Measurements from ENCODE around the gene UCN3.
A peak's percentile ranks its signal among the peaks of the same experiment; 100 is the strongest.
"Not testable (repeated sequence)": the region's sequence is repeated elsewhere in the genome, so short reads cannot be mapped to it uniquely, and the experiment has no call there.

The UCN3 gene

DNA sequence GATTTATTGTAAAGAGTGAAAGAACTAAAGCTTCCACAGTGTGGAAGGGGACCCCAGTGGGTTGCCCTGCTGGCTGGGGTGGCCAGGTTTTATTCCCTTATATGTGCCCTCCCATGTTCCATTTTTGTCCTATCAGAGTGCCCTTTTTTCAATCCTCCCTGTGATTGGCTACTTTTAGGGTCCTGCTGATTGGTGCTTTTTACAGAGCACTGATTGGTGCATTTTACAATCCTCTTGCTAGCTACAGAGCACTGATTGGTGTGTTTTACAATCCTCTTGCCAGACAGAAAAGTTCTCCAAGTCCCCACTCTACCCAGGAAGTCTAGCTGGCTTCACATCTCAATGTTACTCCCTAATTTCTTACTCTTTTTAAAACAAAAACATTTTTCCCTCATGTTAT is 46.0 kb downstream of the UCN3 start:
- not testable (repeated sequence) for DNase-seq

DNA sequence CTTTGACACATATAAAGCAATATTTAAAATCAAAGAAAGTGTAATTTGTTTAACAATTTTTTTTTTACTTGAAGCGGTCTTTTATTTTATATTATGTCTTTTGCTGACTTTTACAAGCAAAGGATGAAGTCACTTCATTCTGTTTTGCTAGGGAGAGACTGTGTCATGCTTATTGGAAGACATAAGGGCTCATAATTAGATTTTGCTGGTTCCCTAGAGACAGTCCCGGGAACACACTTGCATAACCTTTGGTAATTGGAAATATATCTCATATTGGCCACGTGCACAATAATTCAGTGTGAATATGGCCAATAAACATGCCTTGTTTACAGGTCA is 47.1 kb downstream of the UCN3 start:
- no peak for DNase-seq

DNA sequence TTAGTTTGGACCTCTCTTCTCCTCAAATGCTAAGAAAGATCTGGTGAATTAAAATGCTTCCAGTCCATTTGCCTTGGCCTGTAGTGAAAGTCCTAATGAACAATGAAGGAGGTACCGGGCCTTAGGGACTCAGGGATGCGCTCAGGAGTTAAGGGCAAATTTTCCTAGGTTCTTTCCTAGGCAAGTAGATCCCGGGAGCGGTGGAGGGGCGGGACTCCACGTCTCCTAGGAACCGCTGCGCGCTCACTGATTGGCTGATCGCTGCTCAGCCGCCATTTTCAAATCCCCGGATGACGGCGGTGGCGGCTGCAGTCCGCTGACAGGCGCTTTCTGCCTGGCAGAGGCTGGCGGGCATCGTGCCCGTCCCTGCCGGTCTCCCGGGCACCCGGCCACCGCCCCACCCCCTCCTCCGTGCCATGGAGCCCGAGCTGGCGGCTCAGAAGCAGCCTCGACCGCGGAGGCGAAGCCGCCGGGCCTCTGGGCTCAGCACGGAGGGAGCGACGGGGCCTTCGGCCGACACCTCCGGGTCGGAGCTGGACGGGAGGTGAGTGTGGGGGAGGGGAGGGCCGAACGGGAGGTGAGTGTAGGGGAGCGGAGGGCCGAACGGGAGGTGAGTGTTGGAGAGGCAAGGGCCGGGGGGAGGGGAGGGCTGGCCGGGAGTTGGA is 47.6 kb downstream of the UCN3 start, which contains the start of gene NET1:
TSS of gene NET1 (plus strand) at position 281 of the 665 bp plus-strand sequence. CDS start at position 417, 136 bp downstream.
- DNase-seq = peak; percentile 86

DNA sequence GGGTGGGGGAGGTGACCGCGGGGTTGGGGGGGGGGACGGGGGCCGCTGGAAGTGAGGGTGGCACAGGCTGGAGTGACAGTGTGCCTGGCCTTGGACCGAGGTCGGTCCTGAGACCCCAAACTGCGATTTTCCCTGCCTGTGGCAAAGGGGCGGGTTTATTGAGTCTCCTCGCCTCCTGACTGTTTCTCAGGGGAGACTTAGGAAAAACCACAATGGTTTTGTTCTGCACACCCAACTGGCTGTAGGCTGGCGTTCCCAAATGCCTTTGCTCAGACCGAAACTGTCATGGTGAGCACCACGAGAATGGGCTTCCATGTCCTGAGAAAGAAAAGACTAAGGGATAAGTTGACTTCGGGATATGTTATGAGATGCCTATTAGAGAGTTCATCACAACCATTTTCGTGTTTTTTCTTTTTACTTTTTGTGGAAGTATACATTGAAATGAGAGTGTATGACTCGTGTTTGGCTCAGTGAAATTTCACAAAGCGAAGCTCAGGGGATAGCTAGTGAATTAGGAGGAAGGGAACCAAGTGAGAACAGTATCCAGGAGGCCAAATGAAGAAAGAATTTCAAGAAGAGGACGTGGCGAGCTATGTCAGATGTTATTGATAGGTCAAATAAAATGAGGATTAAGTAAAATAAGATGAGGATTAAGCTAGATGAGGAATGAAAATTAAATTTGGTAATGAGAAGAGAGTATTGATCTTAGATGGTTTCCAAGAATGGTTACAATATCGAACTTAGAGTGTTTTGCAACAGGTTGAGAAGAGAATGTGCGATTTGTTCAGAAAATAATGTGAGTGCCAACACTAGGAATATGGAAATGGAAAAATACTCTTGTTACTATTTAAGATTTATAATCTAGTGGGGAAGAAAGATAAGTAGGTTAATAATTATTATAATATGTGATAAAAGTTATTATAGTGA is 48.5 kb downstream of the UCN3 start:
- DNase-seq = peak; percentile 52

DNA sequence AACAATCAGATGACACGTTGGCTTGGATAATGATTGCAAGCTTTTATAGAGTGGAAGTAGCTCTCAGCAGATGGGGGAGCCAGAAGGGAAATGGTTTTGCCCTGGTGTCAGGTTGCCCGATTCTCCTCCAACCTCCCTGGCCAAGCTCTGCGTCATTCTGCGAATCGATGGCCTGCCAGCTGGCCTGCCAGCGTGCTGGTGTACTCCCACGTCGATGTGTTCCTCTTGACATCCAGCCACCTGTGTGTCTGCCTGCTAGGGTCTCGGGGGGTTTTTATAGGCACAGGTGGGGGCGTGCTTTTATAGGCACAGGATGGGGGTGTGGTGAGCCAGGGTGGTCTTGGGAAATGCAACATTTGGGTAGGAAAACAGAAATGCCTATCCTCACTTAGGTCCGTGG is 52.2 kb downstream of the UCN3 start:
- no peak for DNase-seq

DNA sequence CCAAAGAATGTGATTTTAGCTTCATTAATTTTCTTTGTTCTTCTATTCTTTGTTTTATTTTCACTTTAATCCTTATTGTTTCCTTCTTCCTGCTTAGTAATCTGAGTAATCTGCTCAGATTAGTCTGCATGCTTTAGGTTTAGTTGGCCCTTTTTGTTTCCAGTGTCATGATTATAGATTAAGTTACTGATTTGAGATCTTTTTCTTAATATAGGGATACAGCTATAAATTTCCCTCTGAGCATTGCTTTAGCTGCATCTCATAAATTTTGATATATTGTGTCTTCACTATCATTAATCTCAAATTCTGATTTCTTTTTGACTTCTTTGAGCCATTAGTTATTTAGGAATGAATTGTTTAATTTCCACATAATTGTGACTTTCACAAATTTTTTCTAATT is 53.8 kb downstream of the UCN3 start:
- no peak for DNase-seq

DNA sequence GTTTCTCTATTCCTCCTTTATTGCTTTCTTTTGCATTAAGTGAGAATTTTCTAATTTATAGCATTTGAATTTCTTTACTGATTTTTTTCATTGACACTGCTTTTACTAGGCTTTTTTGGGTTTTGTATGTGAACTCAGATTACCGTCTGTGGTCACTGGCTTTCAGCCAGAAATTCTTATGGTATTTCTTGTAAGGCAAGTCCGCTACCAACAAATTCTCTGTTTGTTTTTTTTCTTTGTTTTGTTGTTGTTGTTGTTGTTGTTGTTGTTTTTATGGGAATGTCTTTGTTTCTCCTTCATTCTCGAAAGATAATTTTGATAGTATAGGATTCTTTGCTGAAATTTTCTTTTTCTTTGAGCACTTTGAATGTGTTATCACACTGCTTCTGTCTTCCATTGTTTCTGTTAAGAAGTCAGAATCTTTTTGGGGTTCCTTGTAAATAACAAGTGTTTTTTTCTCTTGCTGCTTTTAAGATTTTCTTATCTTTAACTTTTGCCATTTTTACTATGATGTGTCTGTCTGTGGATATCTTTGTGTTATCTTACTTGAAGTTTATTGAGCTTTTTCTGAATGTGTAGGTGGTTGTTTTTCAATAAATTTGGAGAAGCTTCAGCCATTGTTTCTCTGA is 54.8 kb downstream of the UCN3 start:
- no peak for DNase-seq

DNA sequence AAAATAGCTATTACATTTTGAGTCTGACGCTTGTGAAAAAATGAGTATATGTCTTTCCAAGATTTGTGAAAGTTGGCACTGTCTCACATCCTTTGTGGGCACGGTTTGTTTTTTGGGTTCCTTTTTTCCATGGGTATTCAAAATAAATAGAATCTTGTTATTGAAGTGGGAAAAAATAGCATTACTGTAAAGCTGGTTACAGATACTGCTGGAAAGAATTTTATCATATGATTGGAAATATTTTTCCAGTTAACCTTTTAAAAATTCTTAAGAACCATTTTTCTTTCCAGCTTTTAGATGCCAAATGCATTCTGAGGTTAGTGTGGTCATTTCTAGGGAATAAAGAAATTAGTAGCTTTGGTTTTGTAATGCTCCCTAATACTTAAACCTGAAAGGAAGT is 59.0 kb downstream of the UCN3 start:
- peak; percentile 45 for DNase-seq
